ENCODE results near the gene FAM53B.

The FAM53B gene

DNA sequence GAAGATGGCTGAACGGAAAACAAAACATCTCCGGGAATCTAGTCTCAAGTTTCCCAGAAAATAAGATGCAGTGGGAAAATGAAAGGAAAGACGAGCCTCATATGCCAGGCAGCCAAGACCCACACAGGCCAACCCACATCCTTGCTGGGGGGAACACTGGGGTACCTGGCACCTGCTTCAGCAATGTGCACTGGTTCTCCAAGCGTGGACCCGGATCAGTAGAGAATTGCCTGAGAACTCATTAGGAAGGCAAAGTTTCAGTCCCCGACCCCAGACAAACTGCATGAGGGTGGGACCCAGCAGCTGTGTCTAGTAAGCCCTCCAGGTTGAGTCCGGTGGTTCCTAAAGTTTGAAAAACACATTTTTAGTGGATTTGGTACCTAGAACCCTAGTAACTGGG is 18.4 kb downstream of the FAM53B start:
- DNase-seq, result no peak

DNA sequence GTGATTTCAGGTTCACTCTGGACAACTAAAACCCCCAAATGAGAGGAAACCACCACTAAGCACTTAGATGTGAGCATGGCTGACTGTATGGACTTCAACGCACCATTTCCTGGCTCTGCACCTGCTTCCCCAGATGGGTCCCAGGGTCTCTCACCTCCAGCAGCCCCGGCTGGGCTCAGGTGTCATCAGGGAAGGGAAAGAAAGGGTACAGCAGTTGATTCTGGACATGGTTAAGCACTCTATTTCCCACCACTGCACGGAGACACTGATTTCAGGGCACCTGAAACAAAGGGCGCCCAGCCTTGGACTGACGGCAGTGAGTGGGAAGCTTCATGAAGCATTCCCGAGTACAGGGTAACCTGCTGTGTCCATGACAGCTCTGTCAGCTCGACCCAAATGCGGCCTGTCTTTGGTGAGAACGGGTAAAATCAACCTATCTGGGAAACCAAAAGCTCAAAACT is 19.0 kb downstream of the FAM53B start:
- no peak for DNase-seq

GRCh38 chr10:124724279-124725027 is 19.7 kb downstream of the FAM53B start:
- DNase-seq, result no peak

- DNase-seq, result no peak
These were observed 20.4 kb downstream of the FAM53B start for GRCh38 chr10:124723826-124724225.

GRCh38 chr10:124722798-124723783 is 21.1 kb downstream of the FAM53B start:
- DNase-seq, result peak; percentile 42

DNA sequence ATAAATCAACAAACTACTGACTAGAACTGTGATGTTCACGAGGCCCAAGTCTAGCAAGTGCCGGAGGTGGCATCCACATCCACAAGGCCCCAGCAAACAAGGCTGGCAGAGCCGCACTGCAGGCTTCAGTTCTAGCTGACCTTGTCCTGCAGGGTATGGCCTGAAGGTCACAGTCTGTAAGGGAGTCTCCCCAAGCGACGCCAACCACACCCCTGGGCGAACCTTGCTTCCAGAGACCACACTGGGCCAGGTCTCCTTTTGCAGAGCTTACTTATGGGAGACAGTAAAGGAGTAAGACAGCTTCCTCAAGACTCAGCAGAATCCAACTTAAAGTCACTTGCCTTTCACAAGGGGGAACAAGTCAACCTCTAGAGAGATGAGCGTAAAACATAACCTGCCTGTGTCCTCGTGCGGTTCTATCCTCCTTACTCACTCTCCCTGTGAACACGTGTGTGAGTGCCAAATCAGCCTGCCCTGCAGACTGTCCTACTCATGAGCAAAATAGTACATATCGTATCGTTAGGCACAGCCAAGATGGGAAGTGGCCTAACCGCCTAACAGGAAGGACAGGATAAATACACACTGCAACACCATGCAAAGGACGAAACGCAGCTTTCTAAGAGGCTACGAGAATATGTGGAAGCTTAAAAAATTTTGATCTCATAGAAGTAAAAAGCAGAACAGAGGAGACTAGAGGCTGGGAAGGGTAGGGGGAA is 22.7 kb downstream of the FAM53B start:
- DNase-seq, result no peak

DNA sequence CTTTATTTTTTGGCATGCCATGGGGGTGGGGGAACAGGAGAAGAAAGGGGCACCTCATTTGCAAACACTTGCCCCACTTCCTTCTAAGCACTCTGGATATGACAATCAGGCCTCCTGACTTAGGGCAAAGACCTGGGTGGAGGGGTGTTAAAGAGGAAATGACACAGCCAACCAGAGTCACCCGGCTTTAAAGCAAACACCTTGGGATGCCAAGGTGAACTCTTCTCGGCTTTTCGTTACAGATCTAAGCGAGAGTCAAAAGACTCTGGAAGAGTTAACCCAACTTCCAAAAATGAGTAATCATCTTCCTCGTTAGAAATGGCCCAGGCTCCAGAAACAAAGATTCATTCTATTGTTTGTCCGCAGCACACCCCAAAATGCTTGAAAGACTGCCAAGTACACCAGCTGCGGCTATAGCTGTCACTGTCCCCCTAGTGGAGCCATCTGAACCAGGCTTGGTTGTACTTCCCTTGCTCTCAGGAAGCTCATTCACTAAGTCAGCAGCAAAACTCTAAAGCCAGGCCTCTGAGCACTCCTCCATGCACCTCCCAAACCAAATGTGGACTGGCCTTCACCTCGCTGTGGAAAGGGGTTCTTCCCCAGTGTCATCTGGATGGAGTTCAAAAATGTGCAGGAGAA is 24.8 kb downstream of the FAM53B start:
- DNase-seq, result peak; percentile 72

- DNase-seq, result peak; percentile 76
These were observed 26.1 kb downstream of the FAM53B start for GRCh38 chr10:124717911-124718741.

- no peak for DNase-seq
These were observed 27.0 kb downstream of the FAM53B start for GRCh38 chr10:124717041-124717757.

DNA sequence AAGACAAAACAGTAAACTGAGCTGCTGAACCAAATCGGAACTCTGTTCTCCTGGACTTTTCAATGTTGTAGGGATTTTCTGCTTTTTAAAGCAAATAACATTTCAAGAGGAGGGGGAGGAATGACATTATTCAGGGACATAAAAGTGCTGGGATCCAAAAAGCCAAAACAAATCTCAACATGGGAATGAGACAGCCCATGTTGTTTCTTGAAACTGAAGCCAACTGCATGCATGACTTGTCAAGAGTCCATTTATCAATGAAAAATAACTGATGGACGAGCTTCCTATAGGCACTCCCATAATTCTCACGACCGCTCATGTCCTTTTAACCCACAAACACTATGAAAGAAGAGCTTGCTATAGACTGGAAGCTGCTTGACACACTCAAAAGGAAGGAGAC is 27.8 kb downstream of the FAM53B start:
- no peak for DNase-seq

DNA sequence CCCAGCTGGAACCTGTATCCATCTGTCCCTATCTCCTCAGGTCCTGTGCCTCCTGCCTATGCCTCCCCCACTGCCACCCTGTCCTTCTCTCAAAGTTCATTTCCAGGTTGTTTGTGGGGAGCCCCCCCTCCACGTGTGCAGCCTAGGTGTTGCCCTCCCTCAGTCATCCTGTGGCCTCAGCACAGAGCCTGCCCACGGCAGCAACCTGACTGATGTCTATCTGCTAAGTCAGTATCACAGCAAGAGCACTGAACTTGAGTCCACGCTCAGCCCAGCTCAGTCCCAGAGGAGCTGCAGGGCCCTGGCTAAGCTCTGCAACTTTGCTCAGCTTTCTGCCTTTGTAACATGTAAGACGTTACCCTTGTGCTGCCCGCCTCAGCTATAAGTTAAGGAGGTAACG is 28.7 kb downstream of the FAM53B start:
- DNase-seq, result peak; percentile 33

- no peak for DNase-seq
These were observed 30.4 kb downstream of the FAM53B start for GRCh38 chr10:124713679-124714255.

DNA sequence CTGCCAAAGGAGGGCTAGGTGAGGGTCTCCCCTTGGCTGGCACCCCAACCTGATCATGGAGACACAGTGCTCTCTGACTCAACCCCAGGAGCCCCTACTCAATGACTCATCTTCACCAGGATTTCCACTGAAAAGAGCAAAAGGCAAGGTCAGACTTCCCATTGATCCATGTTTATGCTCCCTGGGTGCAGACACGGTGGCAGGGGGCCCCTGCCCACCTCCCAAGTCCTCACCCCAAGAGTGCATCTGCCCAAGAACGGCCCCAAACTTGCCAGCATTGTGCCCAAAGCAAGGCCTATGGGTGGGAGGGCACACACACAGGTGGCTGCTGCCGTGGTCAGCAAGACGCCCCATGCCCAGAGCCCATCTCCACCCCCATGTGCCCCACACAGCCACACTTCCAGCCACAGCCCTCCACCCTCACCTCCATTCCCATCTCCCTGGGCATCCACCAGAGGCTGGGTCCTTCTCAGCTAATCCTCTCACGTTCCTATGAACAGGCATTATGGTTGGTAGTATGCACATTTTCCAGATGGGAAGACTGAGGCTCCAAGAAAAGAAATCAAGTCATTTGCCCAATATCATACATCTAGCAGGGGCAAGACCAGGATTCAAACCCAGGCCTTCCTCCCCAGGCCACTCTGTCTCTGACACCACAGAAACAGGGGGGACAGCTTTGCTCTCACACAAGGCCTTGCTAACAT is 31.3 kb downstream of the FAM53B start:
- no peak for DNase-seq

DNA sequence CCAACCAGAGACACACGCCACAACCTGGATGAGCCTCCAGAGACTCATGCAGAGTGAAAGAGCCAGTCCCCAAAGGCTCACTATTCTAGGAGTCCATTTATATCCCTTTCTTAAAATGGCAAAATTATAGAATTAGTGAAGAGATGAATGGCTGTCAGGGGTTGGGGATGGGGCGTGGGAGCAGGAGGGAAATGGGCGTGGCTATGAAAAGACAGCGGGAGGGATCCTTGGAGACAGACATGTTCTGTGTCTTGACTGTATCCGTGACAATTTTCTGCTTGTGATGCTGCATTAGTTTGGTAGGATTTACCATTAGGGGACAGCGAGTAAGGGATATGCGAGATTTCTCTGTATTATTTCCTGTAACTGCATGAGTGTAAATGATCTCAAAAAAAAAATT is 33.0 kb downstream of the FAM53B start:
- no peak for DNase-seq

- DNase-seq, result no peak
These were observed 33.8 kb downstream of the FAM53B start for GRCh38 chr10:124710266-124710881.

- no peak for DNase-seq
These were observed 34.3 kb downstream of the FAM53B start for GRCh38 chr10:124709861-124710260.

DNA sequence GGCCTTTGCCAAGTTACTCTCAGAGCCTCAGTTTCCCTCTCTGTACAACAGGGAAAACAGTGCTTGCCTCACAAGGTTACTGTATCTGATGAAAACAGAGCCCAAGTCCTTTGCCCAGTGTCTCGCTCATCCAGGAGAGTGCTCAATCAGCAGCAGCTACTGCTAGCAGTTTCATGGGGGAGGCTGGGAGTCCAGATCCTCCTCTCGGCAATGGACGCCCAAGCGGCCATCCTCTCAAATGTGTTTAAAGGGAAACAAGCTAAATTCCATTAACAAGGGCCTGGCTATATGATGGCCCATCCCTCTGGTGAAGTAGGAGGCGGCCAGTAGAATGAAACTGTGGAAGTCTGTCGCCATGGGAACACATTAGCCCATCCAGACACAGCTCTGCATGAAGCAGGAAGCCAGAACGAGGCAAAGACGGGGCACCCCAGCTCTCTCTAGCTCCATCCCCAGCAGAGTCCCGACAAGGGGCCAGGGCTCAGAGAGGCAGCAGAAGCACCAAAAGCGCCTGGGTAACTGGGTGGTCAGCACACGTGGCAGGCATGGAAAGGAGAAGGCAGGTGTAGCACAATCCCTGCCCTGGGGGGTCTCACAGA is 35.2 kb downstream of the FAM53B start:
- no peak for DNase-seq

DNA sequence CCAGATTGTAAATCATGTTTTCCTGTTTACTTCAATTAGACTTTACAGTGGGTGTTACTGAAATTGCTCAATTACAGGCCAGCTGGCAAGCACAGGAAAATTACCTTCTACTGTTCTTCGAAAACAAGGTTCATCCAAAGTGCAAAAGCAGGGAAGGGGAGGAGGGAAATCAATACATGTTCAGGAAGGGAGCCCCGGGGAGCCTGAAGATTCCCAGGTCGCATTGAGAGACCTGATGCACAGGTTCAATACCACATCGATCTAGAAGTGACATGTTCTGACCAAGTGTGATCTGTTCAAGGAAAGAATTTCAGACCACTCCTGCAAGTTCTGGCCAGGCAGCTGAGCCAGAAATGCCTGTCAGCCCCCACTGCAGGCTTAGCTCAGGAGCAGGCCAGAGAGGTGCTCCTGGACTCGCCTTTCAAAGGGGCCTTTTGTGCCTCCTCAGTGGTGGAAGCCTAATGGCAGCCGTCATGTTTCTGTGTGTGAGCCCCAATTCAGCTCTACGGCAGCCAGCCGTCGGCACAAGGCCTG is 35.9 kb downstream of the FAM53B start:
- no peak for DNase-seq

- no peak for DNase-seq
These were observed 36.6 kb downstream of the FAM53B start for GRCh38 chr10:124707551-124707950.

All from activated gamma-delta T cell treated with Interleukin-2 at 50 U/mL for 16 hours (primary cell).